ENCODE measurements around the gene ARHGEF17.

Gene ARHGEF17

DNA sequence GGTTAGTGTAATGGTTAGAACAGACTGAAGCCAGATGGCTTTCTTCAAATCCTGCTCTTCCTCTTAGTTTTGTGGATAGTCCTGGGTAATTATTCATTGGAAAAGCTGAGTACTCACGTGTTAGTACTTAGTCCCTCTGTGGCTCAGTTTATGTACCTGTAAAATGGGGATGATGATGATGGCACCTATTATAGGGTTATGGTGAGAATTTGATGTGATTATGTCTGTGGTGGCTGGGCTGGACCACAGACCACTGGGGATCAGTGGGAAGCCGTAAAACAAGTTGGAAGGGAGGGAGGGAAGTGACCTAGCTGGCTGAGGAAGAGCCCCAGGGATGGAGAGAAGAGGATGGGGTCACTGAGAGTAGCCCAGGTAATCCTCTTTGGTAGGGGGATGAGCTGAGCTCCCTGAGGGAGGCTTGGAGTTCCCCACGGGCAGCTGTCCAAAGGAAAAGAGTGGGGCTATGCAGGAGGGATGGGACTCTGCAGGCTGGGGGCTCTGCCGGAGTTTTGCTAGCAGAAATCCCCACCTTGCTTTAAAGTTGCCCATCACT lies 19.8 kb downstream of the ARHGEF17 start:
- H3K36me3 ChIP-seq (ENCODE audit: insufficient read depth, low read length) = peaks cover 16% of the 10 kb centered on the region
- no peak overlapping the region for H3K4me3 ChIP-seq (ENCODE audit: low read length)
- H3K4me2 ChIP-seq (ENCODE audit: low read length) = no peak overlapping the region
- no peak overlapping the region for H3K9ac ChIP-seq (ENCODE audit: low read depth, low read length)
- H3K27me3 ChIP-seq (ENCODE audit: control insufficient read depth, insufficient read depth, low read length) = no peaks in the 10 kb centered on the region
- no peaks in the 10 kb centered on the region for H3K9me3 ChIP-seq (replicated peaks; ENCODE audit: low read length)
- H3K4me1 ChIP-seq (ENCODE audit: control insufficient read depth, insufficient read depth, low read length) = peaks cover 62% of the 10 kb centered on the region

DNA sequence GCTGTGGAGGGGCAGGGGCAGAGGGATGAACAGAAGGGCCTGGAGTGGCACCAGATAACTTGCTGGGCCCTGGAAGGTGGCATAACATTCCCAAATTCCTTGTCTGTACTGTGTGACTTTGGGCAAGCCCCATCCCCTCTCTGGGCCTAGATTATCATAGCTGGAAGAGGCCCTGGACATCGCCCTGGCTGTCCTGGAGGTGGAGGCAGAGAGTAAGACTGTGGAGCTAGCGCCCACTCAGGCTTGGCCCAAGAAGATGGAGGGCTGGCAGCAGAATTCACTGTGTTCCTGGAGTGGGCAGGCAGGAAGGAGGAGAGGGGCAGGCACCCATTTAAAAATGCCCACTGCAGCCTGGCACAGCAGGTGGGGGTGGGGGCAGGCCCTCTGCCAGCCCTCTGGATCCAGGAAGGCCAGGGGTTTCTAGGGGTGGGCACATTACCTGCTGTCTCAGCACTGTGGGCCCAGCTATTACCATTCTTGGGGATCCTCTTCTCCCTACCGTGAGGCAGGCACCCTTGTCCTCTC lies 22.6 kb downstream of the ARHGEF17 start:
- H3K4me3 ChIP-seq (ENCODE audit: low read length) = no peak overlapping the region
- H3K36me3 ChIP-seq (ENCODE audit: insufficient read depth, low read length) = peaks cover 12% of the 10 kb centered on the region
- H3K27me3 ChIP-seq (ENCODE audit: control insufficient read depth, insufficient read depth, low read length) = no peaks in the 10 kb centered on the region
- peak overlapping the region; percentile 30 for H3K9ac ChIP-seq (ENCODE audit: low read depth, low read length)
- no peak overlapping the region for H3K4me2 ChIP-seq (ENCODE audit: low read length)
- peaks cover 59% of the 10 kb centered on the region for H3K4me1 ChIP-seq (ENCODE audit: control insufficient read depth, insufficient read depth, low read length)
- H3K9me3 ChIP-seq (replicated peaks; ENCODE audit: low read length) = no peaks in the 10 kb centered on the region

DNA sequence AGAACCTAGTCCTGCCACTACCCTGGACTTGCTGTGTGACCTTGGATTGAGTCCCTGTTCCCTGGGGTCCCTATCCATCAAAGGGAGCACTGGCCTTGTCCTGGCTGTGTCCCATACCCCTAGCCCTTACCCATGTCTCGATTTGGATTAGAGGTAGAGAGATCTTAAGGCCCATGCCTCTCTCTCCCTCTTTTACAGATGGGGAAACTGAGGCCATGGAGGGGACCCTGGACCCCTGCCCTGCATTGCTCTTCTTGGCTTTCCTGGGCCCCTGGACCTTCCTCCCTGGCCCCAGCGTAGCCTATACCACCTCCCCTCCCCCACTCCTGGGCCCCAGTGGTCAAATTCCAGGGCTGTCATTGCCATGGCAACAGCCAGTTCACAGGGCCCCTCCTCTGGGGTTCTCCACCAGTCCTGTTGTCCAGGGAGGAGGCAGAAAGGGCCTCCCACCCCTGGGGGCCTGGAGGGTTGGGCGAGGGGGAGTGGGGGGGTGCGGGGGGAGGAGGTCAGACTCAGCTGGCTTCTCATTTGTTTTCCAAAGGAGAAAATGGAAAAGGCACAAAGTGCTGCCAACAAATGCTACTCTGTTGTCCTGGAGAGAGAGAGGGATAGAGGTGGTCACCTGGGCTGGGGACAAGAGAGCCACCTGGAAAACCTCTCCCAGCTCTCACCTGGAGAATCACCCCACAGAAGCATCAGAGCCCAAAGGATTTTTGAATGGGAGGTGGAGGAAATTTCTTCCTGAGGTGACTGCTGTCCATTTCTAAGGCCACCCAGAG lies 23.3 kb downstream of the ARHGEF17 start:
- Histone ChIP-seq H3K9ac (ENCODE audit: low read depth, low read length) (no peak overlapping the region), H3K36me3 (ENCODE audit: insufficient read depth, low read length) (peaks cover 6% of the 10 kb centered on the region), H3K9me3 (replicated peaks; ENCODE audit: low read length) (no peaks in the 10 kb centered on the region), H3K4me3 (ENCODE audit: low read length) (no peak overlapping the region), H3K4me1 (ENCODE audit: control insufficient read depth, insufficient read depth, low read length) (peaks cover 59% of the 10 kb centered on the region), H3K4me2 (ENCODE audit: low read length) (no peak overlapping the region), H3K27me3 (ENCODE audit: control insufficient read depth, insufficient read depth, low read length) (no peaks in the 10 kb centered on the region)

DNA sequence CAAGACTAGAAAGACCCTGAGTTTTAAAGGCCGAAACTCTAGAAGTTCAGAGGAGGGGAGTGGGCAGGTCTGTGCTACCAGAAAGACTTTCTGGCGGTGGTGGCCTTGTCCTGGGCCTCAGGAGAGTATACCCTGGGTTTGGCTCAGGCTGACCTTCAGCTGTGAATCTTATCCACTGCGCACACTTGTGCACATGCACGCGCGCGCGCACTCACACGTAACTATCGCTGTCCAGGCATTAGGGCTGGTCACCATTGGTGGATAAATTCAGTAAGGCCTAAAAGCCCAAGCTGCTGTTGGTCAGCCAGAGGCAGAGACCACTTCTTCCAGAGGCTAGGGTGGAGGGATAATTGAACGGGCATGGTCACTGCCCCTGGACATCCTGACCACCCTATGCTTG lies 25.1 kb downstream of the ARHGEF17 start:
- no peak overlapping the region for H3K4me3 ChIP-seq (ENCODE audit: low read length)
- no peak overlapping the region for H3K9ac ChIP-seq (ENCODE audit: low read depth, low read length)
- peaks cover 50% of the 10 kb centered on the region for H3K4me1 ChIP-seq (ENCODE audit: control insufficient read depth, insufficient read depth, low read length)
- no peaks in the 10 kb centered on the region for H3K27me3 ChIP-seq (ENCODE audit: control insufficient read depth, insufficient read depth, low read length)
- H3K4me2 ChIP-seq (ENCODE audit: low read length) = no peak overlapping the region
- H3K9me3 ChIP-seq (replicated peaks; ENCODE audit: low read length) = no peaks in the 10 kb centered on the region
- peaks cover 2% of the 10 kb centered on the region for H3K36me3 ChIP-seq (ENCODE audit: insufficient read depth, low read length)

DNA sequence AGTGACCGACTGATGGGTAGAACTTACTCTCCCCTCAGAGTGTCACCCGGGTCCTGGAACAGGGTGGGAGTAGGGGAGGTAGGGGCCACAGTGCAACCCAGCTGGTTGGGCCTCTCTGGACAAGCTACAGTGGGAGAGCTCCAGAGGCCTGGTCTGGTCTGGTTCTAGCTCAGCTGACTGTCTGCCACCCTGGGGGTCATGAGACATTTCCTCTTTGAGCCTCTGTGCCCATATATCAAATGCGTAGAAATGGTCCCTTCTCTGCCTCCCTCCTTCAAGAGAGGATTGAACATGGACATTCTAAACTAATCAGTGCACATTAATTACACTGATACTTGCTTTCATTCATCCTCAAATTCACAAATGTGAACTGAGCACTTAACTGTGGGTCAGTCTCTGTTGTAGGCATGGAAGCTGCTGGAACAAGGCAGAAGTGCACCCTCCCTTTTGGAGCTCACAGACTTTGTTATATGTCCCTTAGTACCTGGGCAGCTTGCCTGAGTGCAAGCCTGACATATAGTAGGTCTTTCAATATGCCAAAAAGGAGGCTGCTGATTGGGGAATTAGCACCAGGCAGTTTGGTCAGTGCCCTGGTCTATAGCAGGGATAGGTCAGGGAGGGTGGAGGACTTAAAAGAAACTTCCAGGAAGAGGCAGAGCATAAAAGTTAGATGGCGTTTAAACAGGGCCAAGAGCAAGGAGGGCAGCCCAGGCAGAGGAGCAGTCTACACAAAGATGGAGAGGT lies 25.7 kb downstream of the ARHGEF17 start:
- Histone ChIP-seq H3K27me3 (ENCODE audit: control insufficient read depth, insufficient read depth, low read length) (no peaks in the 10 kb centered on the region), H3K9me3 (replicated peaks; ENCODE audit: low read length) (no peaks in the 10 kb centered on the region), H3K4me2 (ENCODE audit: low read length) (peak overlapping the region; percentile 75), H3K4me1 (ENCODE audit: control insufficient read depth, insufficient read depth, low read length) (peaks cover 50% of the 10 kb centered on the region), H3K4me3 (ENCODE audit: low read length) (no peak overlapping the region), H3K9ac (ENCODE audit: low read depth, low read length) (peak overlapping the region; percentile 41), H3K36me3 (ENCODE audit: insufficient read depth, low read length) (peaks cover 2% of the 10 kb centered on the region)

DNA sequence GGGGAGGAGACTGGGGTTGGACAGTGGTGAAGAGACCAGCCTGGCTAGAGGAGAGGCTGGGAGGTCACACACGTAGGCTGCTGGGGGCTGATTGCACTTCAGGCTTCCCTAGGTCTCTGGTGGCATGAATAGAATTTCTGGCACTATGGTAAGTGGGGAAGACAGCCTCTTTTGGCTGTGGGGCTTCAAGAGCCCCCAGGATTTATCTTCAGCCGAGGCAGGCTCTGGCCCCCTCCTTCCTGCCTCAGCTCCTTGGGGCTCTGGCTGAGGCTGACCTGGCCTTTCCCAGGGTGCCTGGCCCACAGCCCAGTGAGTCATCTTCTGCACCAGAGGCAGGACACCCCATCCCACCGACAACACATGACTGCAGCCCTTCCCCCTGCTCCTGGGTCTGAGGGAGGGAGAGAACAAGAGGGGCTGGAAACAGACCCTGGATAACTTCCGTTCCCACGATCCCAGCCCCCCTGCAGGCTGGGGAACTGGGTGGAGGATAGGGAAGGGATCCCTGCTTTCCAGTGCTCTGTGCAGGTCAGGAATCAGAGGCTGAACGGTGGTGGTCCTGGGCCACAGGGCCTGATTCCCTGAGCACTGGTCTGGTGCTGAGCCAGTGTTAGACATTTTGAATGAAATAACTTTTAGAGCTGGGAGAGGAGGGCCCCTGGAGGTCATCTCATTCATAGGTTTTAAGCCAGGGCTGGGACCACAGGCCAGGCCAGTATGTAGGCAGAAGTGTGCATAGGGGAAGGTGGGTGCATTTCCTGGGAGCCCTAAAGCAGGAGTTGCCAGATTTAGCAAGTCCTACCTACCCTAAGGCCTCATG lies 26.5 kb downstream of the ARHGEF17 start:
- Histone ChIP-seq H3K27me3 (ENCODE audit: control insufficient read depth, insufficient read depth, low read length) (no peaks in the 10 kb centered on the region), H3K9me3 (replicated peaks; ENCODE audit: low read length) (no peaks in the 10 kb centered on the region), H3K9ac (ENCODE audit: low read depth, low read length) (peak overlapping the region; percentile 41), H3K36me3 (ENCODE audit: insufficient read depth, low read length) (peaks cover 2% of the 10 kb centered on the region), H3K4me3 (ENCODE audit: low read length) (peak overlapping the region; percentile 36), H3K4me1 (ENCODE audit: control insufficient read depth, insufficient read depth, low read length) (peaks cover 50% of the 10 kb centered on the region), H3K4me2 (ENCODE audit: low read length) (peak overlapping the region; percentile 75)

DNA sequence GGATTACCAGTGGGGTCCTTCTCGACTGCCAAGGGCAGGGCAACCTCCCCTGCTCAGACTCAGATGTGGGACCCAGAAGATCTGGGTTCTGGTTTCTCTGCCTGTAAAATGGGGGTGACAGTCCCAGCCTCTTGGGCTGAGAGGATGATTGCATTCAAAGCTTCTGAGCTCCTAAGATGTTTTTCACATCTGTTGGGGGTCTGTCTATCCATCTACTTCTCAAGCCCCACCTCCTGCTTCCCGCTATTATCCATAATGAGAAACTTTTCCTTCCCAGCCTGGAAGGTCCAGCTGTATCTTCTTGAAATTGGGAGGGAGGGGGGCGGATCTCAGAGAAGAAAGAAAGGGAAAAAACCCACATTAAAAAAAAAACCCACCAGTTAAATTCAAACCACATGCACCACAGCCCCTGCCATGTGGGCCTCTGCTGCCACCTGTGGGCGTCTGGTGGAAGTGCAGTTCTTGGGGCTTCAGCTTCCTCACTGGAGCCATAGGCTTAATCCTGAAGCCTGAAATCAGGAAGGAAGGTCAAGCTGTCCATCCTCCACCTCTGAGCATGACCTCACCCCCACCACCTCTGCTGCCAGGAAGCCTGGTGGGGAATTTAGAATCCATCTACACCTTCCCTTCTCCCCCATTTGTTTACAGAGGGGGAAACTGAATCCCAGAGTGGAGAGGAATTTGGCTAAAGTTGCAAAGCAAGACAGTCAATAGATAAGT lies 27.3 kb downstream of the ARHGEF17 start:
- peaks cover 48% of the 10 kb centered on the region for H3K4me1 ChIP-seq (ENCODE audit: control insufficient read depth, insufficient read depth, low read length)
- no peaks in the 10 kb centered on the region for H3K9me3 ChIP-seq (replicated peaks; ENCODE audit: low read length)
- no peaks in the 10 kb centered on the region for H3K27me3 ChIP-seq (ENCODE audit: control insufficient read depth, insufficient read depth, low read length)
- peak overlapping the region; percentile 36 for H3K4me3 ChIP-seq (ENCODE audit: low read length)
- H3K9ac ChIP-seq (ENCODE audit: low read depth, low read length) = peak overlapping the region; percentile 41
- H3K36me3 ChIP-seq (ENCODE audit: insufficient read depth, low read length) = peaks cover 2% of the 10 kb centered on the region
- peak overlapping the region; percentile 75 for H3K4me2 ChIP-seq (ENCODE audit: low read length)

DNA sequence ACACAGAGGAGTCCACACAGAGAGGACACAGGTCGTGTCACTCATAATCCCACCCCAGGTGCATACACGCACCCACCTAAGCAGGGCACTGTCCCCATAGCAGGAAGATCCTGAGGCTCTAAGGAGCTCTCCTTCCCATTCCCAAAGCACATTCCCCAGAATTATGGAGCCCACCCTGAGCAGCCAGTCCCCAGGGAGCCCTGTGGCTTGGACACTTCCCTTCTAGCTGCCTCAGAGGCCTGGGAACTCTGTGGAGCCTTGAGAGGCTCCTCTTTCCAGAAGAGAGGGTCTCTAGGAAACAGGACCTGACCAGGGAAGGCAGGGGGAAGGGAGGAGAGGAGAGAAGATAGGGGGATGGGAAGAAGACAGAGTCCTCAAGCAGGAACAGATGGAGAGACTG lies 29.8 kb downstream of the ARHGEF17 start:
- H3K27me3 ChIP-seq (ENCODE audit: control insufficient read depth, insufficient read depth, low read length) = no peaks in the 10 kb centered on the region
- peaks cover 25% of the 10 kb centered on the region for H3K4me1 ChIP-seq (ENCODE audit: control insufficient read depth, insufficient read depth, low read length)
- H3K4me3 ChIP-seq (ENCODE audit: low read length) = no peak overlapping the region
- no peaks in the 10 kb centered on the region for H3K9me3 ChIP-seq (replicated peaks; ENCODE audit: low read length)
- H3K9ac ChIP-seq (ENCODE audit: low read depth, low read length) = no peak overlapping the region
- no peak overlapping the region for H3K4me2 ChIP-seq (ENCODE audit: low read length)
- peaks cover 2% of the 10 kb centered on the region for H3K36me3 ChIP-seq (ENCODE audit: insufficient read depth, low read length)

DNA sequence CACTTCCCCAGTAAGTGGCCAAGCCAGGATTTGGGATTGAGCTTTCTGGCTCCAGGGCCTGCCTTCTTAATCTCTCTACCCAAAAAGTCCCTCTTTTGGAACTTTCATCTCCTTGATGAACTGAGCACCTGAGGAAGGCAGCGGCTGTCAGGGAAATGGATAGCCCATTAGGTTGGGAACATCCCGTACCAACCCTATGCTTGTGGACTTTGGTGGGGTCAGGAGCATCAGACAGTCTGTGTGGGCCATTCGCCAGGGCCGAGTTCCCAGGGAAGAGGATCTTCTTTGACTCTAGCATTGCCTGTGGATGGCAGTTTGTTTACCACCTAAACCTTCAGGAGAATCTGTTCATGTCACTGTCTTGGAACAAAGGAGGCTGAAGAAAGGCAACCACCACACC lies 30.2 kb downstream of the ARHGEF17 start:
- Histone ChIP-seq H3K4me3 (ENCODE audit: low read length) (no peak overlapping the region), H3K4me1 (ENCODE audit: control insufficient read depth, insufficient read depth, low read length) (peaks cover 21% of the 10 kb centered on the region), H3K9me3 (replicated peaks; ENCODE audit: low read length) (no peaks in the 10 kb centered on the region), H3K9ac (ENCODE audit: low read depth, low read length) (no peak overlapping the region), H3K4me2 (ENCODE audit: low read length) (no peak overlapping the region), H3K36me3 (ENCODE audit: insufficient read depth, low read length) (peaks cover 3% of the 10 kb centered on the region), H3K27me3 (ENCODE audit: control insufficient read depth, insufficient read depth, low read length) (no peaks in the 10 kb centered on the region)

DNA sequence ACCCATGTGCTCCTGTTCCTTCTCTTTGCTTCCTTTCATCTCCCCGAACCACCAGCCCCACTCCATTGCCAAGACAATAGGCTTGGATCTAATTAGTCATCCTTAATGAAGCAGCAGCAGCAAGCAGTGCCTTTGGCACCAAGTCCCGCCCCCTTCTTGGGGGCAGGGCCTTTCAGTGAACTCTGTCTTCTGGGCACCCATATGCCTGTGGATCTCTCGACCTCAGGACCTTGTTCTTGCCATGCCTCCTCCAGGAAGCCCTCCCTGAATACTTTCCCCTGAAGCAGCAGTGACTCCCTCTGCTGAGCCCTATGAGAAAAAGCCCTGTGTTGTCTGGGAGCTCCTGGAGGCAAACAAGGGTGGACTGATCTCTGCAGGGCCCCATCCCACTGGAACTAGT lies 32.1 kb downstream of the ARHGEF17 start:
- Histone ChIP-seq H3K9me3 (replicated peaks; ENCODE audit: low read length) (no peaks in the 10 kb centered on the region), H3K4me1 (ENCODE audit: control insufficient read depth, insufficient read depth, low read length) (peaks cover 11% of the 10 kb centered on the region), H3K9ac (ENCODE audit: low read depth, low read length) (no peak overlapping the region), H3K4me2 (ENCODE audit: low read length) (no peak overlapping the region), H3K4me3 (ENCODE audit: low read length) (no peak overlapping the region), H3K36me3 (ENCODE audit: insufficient read depth, low read length) (peaks cover 6% of the 10 kb centered on the region), H3K27me3 (ENCODE audit: control insufficient read depth, insufficient read depth, low read length) (no peaks in the 10 kb centered on the region)

Measured in skeletal muscle satellite cell (primary cell).